ENCODE results near the gene CXorf38.
"Not testable (repeated sequence)": the region's sequence is repeated elsewhere in the genome, so short reads cannot be mapped to it uniquely, and the experiment has no call there.

CXorf38 gene

GRCh38 chrX:40628506-40628905 lies 18.9 kb downstream of the CXorf38 start:
- DNase-seq (ENCODE audit: low spot score), result no peak

DNA sequence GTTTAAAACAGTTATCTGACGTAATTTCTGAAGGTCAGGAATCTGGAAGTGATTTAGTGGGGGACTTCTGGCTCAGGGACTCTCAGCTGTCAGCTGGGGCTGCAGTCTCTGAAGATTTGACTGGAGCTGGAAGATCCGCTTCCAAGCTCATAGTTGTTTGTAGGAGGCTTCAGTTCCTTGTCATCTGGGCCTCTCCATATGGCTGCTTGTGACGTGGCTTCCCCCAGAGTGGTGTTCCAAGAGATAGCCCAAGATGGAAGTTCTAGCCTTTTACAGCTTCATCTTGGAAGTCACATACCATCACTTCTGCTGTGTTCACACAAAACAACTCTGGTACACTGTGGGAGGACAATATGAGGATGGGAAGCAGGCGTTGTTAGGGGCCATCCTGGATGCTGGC lies 22.1 kb downstream of the CXorf38 start:
- DNase-seq (ENCODE audit: low spot score), result no peak

- no peak for DNase-seq (ENCODE audit: low spot score)
Observed at GRCh38 chrX:40623665-40624064, 23.7 kb downstream of the CXorf38 start.

- DNase-seq (ENCODE audit: low spot score), result no peak
Observed at GRCh38 chrX:40623139-40623536, 24.2 kb downstream of the CXorf38 start, which contains the start of gene MPC1L. TSS of gene MPC1L (plus strand) at chrX:40623428. CDS start at chrX:40623566, 138 bp downstream.

- DNase-seq (ENCODE audit: low spot score), result no peak
Observed at GRCh38 chrX:40622479-40623138, 24.8 kb downstream of the CXorf38 start.

DNA sequence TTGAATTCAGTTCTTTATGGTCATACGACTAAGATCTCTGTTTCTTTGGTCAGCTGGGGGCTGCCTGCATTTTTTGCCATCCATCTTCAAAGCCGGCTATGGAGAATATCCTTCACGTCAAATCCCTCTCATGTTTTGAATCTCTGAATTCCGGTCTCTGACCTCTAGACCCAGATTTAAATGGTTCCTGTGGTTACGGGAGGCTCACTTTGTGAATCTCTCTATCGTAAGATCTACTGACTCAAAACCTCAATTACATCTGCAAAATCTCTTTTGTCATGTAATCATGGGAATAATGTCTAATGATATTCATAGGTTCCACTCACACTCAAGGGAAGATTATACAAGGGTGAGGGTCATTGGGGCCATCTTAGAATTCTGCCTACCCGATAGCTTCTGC lies 29.8 kb downstream of the CXorf38 start:
- DNase-seq (ENCODE audit: low spot score), result no peak

- no peak for DNase-seq (ENCODE audit: low spot score)
Observed at GRCh38 chrX:40615976-40616375, 31.4 kb downstream of the CXorf38 start.

DNA sequence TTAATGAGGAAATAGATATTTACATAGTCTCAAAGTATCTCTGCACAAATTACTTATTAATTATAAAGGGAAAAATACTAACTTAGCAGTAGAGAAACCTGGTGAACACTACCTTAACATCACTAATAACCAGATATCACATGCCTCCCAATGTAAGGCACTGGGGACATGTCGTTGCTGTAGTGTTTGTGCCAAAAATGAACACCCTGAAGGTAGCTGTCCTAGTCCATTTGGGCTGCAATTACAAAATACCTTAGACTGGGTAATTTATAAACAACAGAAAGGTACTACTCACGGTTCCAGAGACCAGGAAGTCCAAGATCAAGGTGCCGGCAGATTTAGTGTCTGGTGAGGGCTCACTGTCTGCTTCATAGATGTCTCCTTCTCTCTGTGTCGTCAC lies 34.9 kb downstream of the CXorf38 start:
- DNase-seq (ENCODE audit: low spot score), result no peak

DNA sequence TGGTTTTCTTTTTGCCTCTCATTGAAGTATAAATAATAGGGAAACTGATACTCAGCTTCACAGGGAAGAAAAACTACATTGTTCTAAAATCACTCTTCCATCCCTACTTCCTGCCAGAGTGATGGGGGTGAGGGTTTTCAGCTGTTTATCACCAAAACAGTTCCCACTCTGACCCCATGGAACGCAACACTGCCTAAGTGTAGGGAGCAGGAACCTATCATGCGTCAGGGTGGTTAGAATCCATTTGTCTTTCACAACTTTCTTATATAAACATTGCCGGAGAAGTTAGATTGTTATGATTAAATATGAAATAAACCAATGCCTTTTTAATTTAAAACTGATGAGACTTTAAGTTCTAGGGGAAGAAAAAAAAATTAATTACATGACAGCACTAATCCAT lies 40.0 kb downstream of the CXorf38 start:
- no peak for DNase-seq (ENCODE audit: low spot score)

DNA sequence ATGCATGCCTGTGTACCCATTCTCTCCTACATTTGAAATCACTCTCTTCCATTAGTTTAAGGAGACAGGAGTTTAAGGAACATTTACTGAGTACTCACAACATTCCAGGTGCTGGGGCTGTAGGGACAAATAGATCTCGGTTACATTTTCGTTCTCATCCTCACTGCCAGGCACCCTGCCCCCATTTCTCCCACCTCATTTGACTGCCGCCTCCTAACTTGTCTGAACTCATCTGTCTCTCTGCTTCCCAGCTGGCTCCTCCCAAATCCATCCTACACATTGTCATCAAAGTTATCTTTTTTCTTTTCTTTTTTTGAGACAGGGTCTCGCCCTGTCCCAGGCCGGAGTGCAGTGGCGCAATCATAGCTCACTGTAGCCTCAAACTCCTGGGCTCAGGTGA lies 43.9 kb downstream of the CXorf38 start:
- no peak for DNase-seq (ENCODE audit: low spot score)

GRCh38 chrX:40589616-40590321 lies 57.6 kb downstream of the CXorf38 start:
- DNase-seq (ENCODE audit: low spot score), result not testable (repeated sequence)

- not testable (repeated sequence) for DNase-seq (ENCODE audit: low spot score)
Observed at GRCh38 chrX:40587623-40588022, 59.7 kb downstream of the CXorf38 start.

DNA sequence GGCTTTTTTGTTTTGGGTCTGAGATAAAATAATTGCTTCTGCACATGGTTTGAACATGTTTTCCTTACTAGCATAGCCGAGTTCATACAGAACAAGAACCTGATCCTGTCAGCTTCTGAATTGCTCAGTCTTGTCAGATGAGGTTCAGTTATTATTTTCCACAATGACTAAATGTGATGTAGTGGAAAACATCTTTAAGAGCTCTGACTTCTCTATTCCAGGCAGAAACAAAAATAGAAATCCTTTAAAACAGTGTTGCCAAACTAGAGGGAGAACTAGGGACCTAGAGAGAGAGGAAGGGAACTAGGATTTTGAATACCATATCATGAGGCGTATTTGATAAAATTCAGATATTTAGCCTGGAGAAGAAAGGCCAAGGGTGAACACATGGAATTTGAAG lies 64.5 kb downstream of the CXorf38 start:
- no peak for DNase-seq (ENCODE audit: low spot score)

- DNase-seq (ENCODE audit: low spot score), result not testable (repeated sequence)
Observed at GRCh38 chrX:40582178-40582577, 65.2 kb downstream of the CXorf38 start.

- DNase-seq (ENCODE audit: low spot score), result peak; percentile 6
Observed at GRCh38 chrX:40581336-40581920, 65.9 kb downstream of the CXorf38 start.

DNA sequence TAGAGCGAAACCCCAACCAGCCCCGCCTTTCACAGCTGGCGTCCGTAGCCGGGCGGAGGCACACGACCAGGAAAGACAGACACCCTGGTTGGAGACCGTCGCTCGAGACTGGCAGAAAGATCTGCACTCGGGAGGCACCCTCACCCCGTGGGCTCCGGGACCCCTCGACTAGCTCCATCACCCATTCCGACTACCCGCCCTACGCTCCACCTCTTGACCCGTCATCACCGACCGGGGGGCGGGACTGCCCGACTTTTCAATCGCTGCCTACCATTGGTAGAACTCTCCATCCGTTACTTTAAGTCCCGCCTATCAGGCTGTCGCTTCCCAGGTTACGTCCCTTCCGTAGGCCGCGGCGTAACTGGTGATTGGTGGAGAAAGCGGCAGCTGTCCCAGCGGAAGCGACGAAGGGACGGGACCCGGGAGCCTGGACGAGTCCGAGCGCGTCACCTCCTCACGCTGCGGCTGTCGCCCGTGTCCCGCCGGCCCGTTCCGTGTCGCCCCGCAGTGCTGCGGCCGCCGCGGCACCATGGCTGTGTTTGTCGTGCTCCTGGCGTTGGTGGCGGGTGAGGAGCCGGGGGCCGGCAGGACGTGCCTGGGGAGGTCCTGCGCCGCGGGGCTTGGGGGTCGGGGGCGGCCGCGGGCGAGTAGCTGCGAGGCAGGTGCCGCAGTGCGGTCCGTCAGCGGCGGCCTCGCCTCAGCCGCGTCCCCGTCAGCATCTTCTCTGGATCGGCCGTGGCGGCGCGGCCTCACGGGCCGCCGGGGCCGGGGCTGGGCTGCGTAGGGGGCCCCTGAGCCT lies 66.6 kb downstream of the CXorf38 start, which contains the start of gene ATP6AP2:
Gene ATP6AP2 (plus strand): TSS at position 434 of the 799 bp plus-strand sequence. CDS start 96 bp downstream, at position 530.
- peak; percentile 93 for DNase-seq (ENCODE audit: low spot score)

- DNase-seq (ENCODE audit: low spot score), result no peak
Observed at GRCh38 chrX:40579900-40580536, 67.3 kb downstream of the CXorf38 start.

DNA sequence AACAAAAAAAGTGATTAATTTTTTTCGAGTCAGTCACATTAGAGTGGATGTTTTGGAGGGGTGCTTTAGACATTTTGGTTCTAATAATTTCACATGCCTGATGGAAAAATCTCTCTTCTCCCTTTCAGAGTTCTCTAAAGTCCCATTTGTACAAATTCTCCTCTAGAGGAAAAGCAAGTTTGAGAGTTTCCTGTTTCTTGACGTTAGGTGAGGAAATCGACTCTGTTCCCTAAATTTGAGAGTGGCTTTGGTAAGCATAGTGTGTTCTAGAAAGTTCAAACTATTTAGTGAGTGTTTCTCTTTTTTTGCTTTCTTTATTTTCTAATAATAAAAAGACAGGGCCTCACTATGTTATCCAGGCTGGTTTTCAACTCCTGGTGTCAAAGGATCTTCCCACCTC lies 68.2 kb downstream of the CXorf38 start:
- no peak for DNase-seq (ENCODE audit: low spot score)

DNA sequence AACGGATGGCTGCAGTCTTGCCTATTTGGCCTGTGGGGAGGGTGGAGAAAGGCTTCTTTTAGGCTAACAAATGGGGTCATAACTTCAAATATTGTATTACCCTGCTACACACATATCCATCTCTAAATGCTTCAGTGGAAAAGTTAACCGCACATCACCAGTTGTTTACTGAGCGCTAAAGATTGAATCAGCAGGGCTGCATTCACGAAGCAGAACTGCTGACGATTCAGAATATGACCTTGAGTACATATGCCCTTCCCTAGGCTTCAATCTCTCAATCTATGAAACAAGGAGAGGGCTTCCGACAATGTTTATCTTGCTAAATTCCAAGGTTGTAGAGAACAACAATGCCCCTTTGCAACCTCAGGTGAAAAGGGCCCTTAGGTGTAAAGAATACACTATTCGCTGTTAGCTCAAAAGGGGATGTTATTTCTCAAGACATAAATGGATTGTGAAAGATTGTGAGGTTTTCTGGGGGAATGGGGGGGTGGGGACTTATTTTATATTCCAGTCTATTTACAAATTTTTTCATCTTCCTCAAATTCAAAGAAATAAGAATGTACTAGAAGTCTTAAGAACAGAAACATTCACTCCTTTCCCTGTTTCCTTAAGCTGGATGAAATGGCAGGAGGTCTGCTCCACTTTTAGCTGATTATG lies 69.2 kb downstream of the CXorf38 start:
- no peak for DNase-seq (ENCODE audit: low spot score)

Measured in hematopoietic multipotent progenitor cell treated with erythropoietin and hydrocortisone succinate and interleukin-3 and kit ligand, for 15 days (in vitro differentiated cells).